ENCODE results near the gene CDC20B. TPM values are rescaled to one million over a fixed set of nuclear protein-coding genes. Genes with fewer than 3 reads are reported as not detected.
A peak's percentile ranks its signal among the peaks of the same experiment; 100 is the strongest.

CDC20B gene
- total and polyA plus RNA-seq, 2 experiments from 2014 or later: not detected

DNA sequence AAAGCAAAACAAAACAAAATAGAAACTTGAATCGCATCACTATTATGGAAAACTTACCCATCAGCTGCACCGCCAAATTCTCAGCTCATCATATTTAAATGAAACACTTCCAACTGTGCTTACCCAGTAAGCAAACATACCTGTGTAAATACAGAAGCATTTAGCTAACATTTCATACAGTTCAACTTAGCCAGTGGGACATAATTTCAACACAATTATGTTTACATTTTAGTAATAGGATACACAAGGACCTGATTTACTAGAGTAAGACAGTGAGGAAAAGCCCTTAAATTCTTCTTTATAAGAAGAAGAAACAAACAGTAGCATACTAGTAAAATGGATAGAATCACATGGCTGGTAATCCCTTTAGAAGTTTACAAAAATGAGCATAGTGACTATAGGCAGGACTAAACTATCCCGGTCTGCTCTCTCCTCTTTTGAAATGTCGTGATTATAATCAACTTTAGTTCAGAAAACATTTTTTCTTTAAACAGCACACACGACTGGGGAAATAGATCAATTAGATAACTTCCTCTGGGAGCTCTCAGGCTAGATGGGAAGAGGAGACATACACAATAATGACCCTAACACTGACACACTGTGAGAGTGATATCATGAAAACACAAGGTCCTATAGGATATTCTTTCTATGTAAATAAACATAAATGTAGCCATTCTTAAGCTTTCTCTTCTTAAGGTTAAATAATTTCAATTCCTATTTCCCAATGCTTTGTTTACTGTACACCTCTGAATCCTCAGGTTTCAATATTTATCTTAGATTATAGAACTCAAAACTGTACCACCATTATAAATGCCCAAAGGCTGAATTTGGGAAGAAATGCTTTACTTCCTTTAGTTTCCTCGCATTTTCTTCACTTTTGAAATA, 15.9 kb upstream of the CDC20B start (continued):
- TF ChIP-seq, protein P1, sequence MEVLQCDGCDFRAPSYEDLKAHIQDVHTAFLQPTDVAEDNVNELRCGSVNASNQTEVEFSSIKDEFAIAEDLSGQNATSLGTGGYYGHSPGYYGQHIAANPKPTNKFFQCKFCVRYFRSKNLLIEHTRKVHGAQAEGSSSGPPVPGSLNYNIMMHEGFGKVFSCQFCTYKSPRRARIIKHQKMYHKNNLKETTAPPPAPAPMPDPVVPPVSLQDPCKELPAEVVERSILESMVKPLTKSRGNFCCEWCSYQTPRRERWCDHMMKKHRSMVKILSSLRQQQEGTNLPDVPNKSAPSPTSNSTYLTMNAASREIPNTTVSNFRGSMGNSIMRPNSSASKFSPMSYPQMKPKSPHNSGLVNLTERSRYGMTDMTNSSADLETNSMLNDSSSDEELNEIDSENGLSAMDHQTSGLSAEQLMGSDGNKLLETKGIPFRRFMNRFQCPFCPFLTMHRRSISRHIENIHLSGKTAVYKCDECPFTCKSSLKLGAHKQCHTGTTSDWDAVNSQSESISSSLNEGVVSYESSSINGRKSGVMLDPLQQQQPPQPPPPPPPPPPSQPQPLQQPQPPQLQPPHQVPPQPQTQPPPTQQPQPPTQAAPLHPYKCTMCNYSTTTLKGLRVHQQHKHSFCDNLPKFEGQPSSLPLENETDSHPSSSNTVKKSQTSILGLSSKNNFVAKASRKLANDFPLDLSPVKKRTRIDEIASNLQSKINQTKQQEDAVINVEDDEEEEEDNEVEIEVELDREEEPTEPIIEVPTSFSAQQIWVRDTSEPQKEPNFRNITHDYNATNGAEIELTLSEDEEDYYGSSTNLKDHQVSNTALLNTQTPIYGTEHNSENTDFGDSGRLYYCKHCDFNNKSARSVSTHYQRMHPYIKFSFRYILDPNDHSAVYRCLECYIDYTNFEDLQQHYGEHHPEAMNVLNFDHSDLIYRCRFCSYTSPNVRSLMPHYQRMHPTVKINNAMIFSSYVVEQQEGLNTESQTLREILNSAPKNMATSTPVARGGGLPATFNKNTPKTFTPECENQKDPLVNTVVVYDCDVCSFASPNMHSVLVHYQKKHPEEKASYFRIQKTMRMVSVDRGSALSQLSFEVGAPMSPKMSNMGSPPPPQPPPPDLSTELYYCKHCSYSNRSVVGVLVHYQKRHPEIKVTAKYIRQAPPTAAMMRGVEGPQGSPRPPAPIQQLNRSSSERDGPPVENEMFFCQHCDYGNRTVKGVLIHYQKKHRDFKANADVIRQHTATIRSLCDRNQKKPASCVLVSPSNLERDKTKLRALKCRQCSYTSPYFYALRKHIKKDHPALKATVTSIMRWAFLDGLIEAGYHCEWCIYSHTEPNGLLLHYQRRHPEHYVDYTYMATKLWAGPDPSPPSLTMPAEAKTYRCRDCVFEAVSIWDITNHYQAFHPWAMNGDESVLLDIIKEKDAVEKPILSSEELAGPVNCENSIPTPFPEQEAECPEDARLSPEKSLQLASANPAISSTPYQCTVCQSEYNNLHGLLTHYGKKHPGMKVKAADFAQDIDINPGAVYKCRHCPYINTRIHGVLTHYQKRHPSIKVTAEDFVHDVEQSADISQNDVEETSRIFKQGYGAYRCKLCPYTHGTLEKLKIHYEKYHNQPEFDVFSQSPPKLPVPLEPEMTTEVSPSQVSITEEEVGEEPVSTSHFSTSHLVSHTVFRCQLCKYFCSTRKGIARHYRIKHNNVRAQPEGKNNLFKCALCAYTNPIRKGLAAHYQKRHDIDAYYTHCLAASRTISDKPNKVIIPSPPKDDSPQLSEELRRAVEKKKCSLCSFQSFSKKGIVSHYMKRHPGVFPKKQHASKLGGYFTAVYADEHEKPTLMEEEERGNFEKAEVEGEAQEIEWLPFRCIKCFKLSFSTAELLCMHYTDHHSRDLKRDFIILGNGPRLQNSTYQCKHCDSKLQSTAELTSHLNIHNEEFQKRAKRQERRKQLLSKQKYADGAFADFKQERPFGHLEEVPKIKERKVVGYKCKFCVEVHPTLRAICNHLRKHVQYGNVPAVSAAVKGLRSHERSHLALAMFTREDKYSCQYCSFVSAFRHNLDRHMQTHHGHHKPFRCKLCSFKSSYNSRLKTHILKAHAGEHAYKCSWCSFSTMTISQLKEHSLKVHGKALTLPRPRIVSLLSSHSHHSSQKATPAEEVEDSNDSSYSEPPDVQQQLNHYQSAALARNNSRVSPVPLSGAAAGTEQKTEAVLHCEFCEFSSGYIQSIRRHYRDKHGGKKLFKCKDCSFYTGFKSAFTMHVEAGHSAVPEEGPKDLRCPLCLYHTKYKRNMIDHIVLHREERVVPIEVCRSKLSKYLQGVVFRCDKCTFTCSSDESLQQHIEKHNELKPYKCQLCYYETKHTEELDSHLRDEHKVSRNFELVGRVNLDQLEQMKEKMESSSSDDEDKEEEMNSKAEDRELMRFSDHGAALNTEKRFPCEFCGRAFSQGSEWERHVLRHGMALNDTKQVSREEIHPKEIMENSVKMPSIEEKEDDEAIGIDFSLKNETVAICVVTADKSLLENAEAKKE (CRISPR knock-in tag; IDR thresholded peaks at IDR 0.05): no peak
- TF ChIP-seq JUNB (IDR thresholded peaks at IDR 0.05; ENCODE audit: unreplicated experiment) (no peak), POLR2AphosphoS5 (IDR thresholded peaks at IDR 0.05; ENCODE audit: low read depth) (no peak), ZNF114 (CRISPR knock-in tag; IDR thresholded peaks at IDR 0.05) (no peak)

DNA sequence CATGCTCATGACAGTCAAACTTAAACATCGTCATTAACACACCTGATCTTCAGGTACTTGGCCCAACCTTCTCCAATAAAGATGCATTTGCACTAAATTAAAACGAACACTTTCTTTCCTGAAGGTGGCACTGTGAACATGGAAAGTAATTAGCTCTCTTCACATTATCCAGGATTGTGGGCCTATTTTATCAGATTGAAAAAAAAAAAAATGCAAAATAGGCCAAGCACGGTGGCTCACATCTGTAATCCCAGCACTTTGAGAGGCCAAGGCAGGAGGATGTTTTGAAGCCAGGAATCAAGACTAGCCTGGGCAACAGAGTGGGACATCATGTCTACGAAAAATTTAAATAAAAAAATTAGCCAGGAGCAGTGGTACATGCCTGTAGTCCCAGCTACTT, 14.4 kb upstream of the CDC20B start:
- H3K27ac ChIP-seq (ENCODE audit: low read depth): no peak overlapping the region
- H3K79me2 ChIP-seq (replicated peaks; ENCODE audit: insufficient read depth): no peaks in the 10 kb centered on the region
- Mint-ChIP-seq H3K36me3 (ENCODE audit: low read depth) (no peaks in the 10 kb centered on the region), H3K9me3 (no peaks in the 10 kb centered on the region), H3K4me3 (no peak overlapping the region), H3K27ac (no peak overlapping the region), H3K4me1 (no peaks in the 10 kb centered on the region; the same call in 2 of the 3 replicates), H3K27me3 (ENCODE audit: insufficient read depth, low read depth, poor library complexity) (peaks cover 8% of the 10 kb centered on the region)
- H3F3A ChIP-seq (replicated peaks; ENCODE audit: low read depth): no peaks in the 10 kb centered on the region
- no peaks in the 10 kb centered on the region for H4K20me1 ChIP-seq (replicated peaks; ENCODE audit: insufficient read depth)
- no peaks in the 10 kb centered on the region for H3K4me1 ChIP-seq (ENCODE audit: insufficient read depth)
- no peaks in the 10 kb centered on the region for H3K9me2 ChIP-seq (ENCODE audit: insufficient read depth)
- H3K4me2 ChIP-seq: no peak overlapping the region
- DNase-seq (ENCODE audit: low spot score): peak; percentile 65
- no peak overlapping the region for H3K4me3 ChIP-seq
- no peak for TF ChIP-seq ZNF331 (CRISPR knock-in tag; IDR thresholded peaks at IDR 0.05; ENCODE audit: low read depth)
- TF ChIP-seq, protein P2, sequence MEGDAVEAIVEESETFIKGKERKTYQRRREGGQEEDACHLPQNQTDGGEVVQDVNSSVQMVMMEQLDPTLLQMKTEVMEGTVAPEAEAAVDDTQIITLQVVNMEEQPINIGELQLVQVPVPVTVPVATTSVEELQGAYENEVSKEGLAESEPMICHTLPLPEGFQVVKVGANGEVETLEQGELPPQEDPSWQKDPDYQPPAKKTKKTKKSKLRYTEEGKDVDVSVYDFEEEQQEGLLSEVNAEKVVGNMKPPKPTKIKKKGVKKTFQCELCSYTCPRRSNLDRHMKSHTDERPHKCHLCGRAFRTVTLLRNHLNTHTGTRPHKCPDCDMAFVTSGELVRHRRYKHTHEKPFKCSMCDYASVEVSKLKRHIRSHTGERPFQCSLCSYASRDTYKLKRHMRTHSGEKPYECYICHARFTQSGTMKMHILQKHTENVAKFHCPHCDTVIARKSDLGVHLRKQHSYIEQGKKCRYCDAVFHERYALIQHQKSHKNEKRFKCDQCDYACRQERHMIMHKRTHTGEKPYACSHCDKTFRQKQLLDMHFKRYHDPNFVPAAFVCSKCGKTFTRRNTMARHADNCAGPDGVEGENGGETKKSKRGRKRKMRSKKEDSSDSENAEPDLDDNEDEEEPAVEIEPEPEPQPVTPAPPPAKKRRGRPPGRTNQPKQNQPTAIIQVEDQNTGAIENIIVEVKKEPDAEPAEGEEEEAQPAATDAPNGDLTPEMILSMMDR (conservative IDR thresholded peaks at IDR 0.05; ENCODE audit: low read depth in 2 of 2): peak; percentile 52 to 53
- no peaks in the 10 kb centered on the region for H3K36me3 ChIP-seq (ENCODE audit: insufficient read depth)
- peak; percentile 43 for ATAC-seq
- H2AFZ ChIP-seq: no peak overlapping the region
- H3K27me3 ChIP-seq (ENCODE audit: insufficient read depth): peaks cover 20% of the 10 kb centered on the region
